CD14-positive monocyte (primary cell): ENCODE measurements around the gene SLC1A1. TPM values are rescaled to one million over a fixed set of nuclear protein-coding genes. Genes with fewer than 3 reads are reported as not detected.
A peak's percentile ranks its signal among the peaks of the same experiment; 100 is the strongest.

Experiments
- DNase-seq, 3 donors: peaks; one replicate each; pipeline ENCODE4 v3.0.0-alpha.2; 2011 to 2022
- H2AFZ ChIP-seq: 2 replicates; pipeline ENCODE4 v1.6.0; 2012; ENCODE audit warnings: mild to moderate bottlenecking, low read depth, low read length, inconsistent platforms; ENCODE audit not compliant: insufficient read depth, poor library complexity, severe bottlenecking
- H3K27ac ChIP-seq, 2 donors: 1 replicate in 1 of 2; 2 replicates in 1 of 2; pipeline ENCODE4 v1.5.1; 2012 to 2013; ENCODE audit warnings: low read length in 2 of 2, control low read depth in 1 of 2, inconsistent platforms in 1 of 2, low read depth in 1 of 2, mild to moderate bottlenecking in 1 of 2
- H3K27me3 ChIP-seq, 2 donors: one replicate each; pipeline versions ENCODE4 v1.6.0 to v1.6.1; 2011 to 2013; ENCODE audit warnings: low read length in 2 of 2; ENCODE audit not compliant: control insufficient read depth in 2 of 2, insufficient read depth in 2 of 2
- H3K36me3 ChIP-seq, 2 donors: replicated peaks in 1 of 2; 1 replicate in 1 of 2; 2 replicates in 1 of 2; pipeline versions ENCODE4 v1.5.1 to v1.6.1; 2012 to 2013; ENCODE audit warnings: low read length in 2 of 2, control low read depth in 1 of 2, inconsistent platforms in 1 of 2, mild to moderate bottlenecking in 1 of 2; ENCODE audit not compliant: insufficient read depth in 2 of 2, control insufficient read depth in 1 of 2
- H3K4me1 ChIP-seq, 2 donors: 1 replicate in 1 of 2; 2 replicates in 1 of 2; pipeline versions ENCODE4 v1.5.1 to v1.6.1; 2012 to 2013; ENCODE audit warnings: low read length in 2 of 2, control low read depth in 1 of 2, inconsistent platforms in 1 of 2, mild to moderate bottlenecking in 1 of 2, moderate library complexity in 1 of 2; ENCODE audit not compliant: insufficient read depth in 2 of 2, control insufficient read depth in 1 of 2
- H3K4me2 ChIP-seq: replicated peaks from 2 replicates; pipeline ENCODE3; 2012; ENCODE audit warnings: low read length, moderate library complexity, mild to moderate bottlenecking; ENCODE audit not compliant: poor library complexity, severe bottlenecking; ENCODE audit errors: extremely low read depth
- H3K4me3 ChIP-seq, 3 experiments: fragments of 200-600 bp in 1 of 3; sonication (generic) in 1 of 3; replicated peaks in 1 of 3; 1 replicate in 2 of 3; 2 replicates in 1 of 3; pipeline ENCODE4 v1.5.1; 2011 to 2013; ENCODE audit warnings: low read length in 3 of 3, mild to moderate bottlenecking in 3 of 3, control low read depth in 2 of 3, low read depth in 2 of 3, inconsistent platforms in 1 of 3, moderate library complexity in 1 of 3
- H3K79me2 ChIP-seq: 2 replicates; pipeline ENCODE4 v1.6.0; 2012; ENCODE audit warnings: mild to moderate bottlenecking, control low read depth, inconsistent platforms, low read length, moderate library complexity; ENCODE audit not compliant: insufficient read depth
- H3K9ac ChIP-seq: 2 replicates; pipeline ENCODE4 v1.6.0; 2017; ENCODE audit warnings: low read length, mild to moderate bottlenecking; ENCODE audit not compliant: insufficient read depth, poor library complexity, severe bottlenecking
- H3K9me3 ChIP-seq, 2 donors: replicated peaks in 1 of 2; 1 replicate in 1 of 2; 2 replicates in 1 of 2; pipeline versions ENCODE4 v1.5.1 to v1.6.1; 2012 to 2013; ENCODE audit warnings: low read length in 2 of 2, control low read depth in 1 of 2; ENCODE audit not compliant: control insufficient read depth in 1 of 2, insufficient read depth in 1 of 2
- H4K20me1 ChIP-seq: 2 replicates; pipeline ENCODE4 v1.6.0; 2012; ENCODE audit warnings: mild to moderate bottlenecking, low read length, control low read depth, moderate library complexity; ENCODE audit not compliant: insufficient read depth
- H3K27ac Mint-ChIP-seq, 7 donors: one replicate each; pipeline ENCODE4 v1.8.0; 2020; ENCODE audit warnings: mild to moderate bottlenecking in 7 of 7, mixed read lengths in 7 of 7, moderate library complexity in 6 of 7, inconsistent platforms in 2 of 7
- H3K27me3 Mint-ChIP-seq, 3 donors: one replicate each; pipeline ENCODE4 v1.8.0; 2021 to 2022; ENCODE audit warnings: low read depth in 3 of 3, mild to moderate bottlenecking in 3 of 3, mixed read lengths in 3 of 3, moderate library complexity in 3 of 3, inconsistent platforms in 1 of 3
- H3K36me3 Mint-ChIP-seq, 2 donors: one replicate each; pipeline ENCODE4 v1.8.0; 2020; ENCODE audit warnings: mixed read lengths in 2 of 2, inconsistent platforms in 1 of 2, mild to moderate bottlenecking in 1 of 2
- H3K4me1 Mint-ChIP-seq: one replicate; pipeline ENCODE4 v1.8.0; 2020; ENCODE audit warnings: mild to moderate bottlenecking, mixed read lengths
- H3K4me3 Mint-ChIP-seq, 2 donors: one replicate each; pipeline ENCODE4 v1.8.0; 2020; ENCODE audit warnings: mild to moderate bottlenecking in 2 of 2, mixed read lengths in 2 of 2, moderate library complexity in 1 of 2
- H3K9me3 Mint-ChIP-seq, 7 donors: one replicate each; pipeline ENCODE4 v1.8.0; 2020 to 2022; ENCODE audit warnings: mixed read lengths in 7 of 7, mild to moderate bottlenecking in 6 of 7, moderate library complexity in 6 of 7, inconsistent platforms in 2 of 7
- CTCF ChIP-seq: fragments of 200-600 bp; IDR thresholded peaks from one replicate; pipeline ENCODE4 v1.8.0; 2022; ENCODE audit warnings: antibody characterized with exemption, mild to moderate bottlenecking
- WGBS: methylation state at CpG from one replicate; pipeline ENCODE4 v1.1.5; 2013; ENCODE audit warnings: missing lambda C conversion rate; ENCODE audit not compliant: insufficient coverage; 5-methylcytosine and 5-hydroxymethylcytosine counted together
- intact Hi-C, 2 donors: fragments of 100-400 bp; cut with micrococcal nuclease; formaldehyde crosslinking; loops; one replicate each; pipeline versions ENCODE4 v1.15.0 to v1.15.1; 2023
- polyA plus RNA-seq, 3 donors: library from polyadenylated mRNA; depleted of rRNA in 1 of 3; unstranded in 2 of 3; stranded (reverse) in 1 of 3; fragments of 300-500 nt in 2 of 3; fragments of >200 nt in 1 of 3; fragmentation: Illumina TruSeq in 2 of 3; gene quantifications; 1 replicate in 2 of 3; 2 replicates in 1 of 3; pipeline ENCODE4 v1.2.3, GENCODE V29; 2012 to 2021

SLC1A1 gene
- polyA plus RNA-seq, 3 donors, result not detected

GRCh38 chr9:4563105-4563504 is 72.8 kb downstream of the SLC1A1 start:
- no peak overlapping the region for H3K4me3 ChIP-seq
- H3K4me1 Mint-ChIP-seq, result no peaks in the 10 kb centered on the region
- no peaks in the 10 kb centered on the region for H3K9me3 ChIP-seq
- no peaks in the 10 kb centered on the region for H3K36me3 ChIP-seq
- H2AFZ ChIP-seq, result no peak overlapping the region
- H3K27ac Mint-ChIP-seq, result no peak overlapping the region
- H3K4me3 Mint-ChIP-seq, result no peak overlapping the region
- no peaks in the 10 kb centered on the region for H4K20me1 ChIP-seq
- H3K79me2 ChIP-seq, result no peaks in the 10 kb centered on the region
- WGBS, result 60% methylated on average over 1 of the region's 2 CpGs
- H3K36me3 Mint-ChIP-seq, result no peaks in the 10 kb centered on the region
- TF ChIP-seq CTCF, result no peak
- H3K27me3 Mint-ChIP-seq, result peaks cover 0 to 1% (median under 1%) of the 10 kb centered on the region in 3 donors
- peaks cover 0 to 14% (median 5%) of the 10 kb centered on the region in 7 donors for H3K9me3 Mint-ChIP-seq
- no peaks in the 10 kb centered on the region for H3K27me3 ChIP-seq
- no peak overlapping the region for H3K27ac ChIP-seq
- no peak for DNase-seq
- intact Hi-C loops, result no loop called here
- H3K9ac ChIP-seq, result no peak overlapping the region
- H3K4me2 ChIP-seq, result no peak overlapping the region
- H3K4me1 ChIP-seq, result no peaks in the 10 kb centered on the region

- TF ChIP-seq CTCF, result no peak
- no peak overlapping the region for H3K27ac Mint-ChIP-seq
- Histone ChIP-seq H3K4me1 (no peaks in the 10 kb centered on the region), H3K4me2 (no peak overlapping the region), H3K27ac (no peak overlapping the region), H3K79me2 (no peaks in the 10 kb centered on the region), H2AFZ (no peak overlapping the region), H3K4me3 (no peak overlapping the region), H3K36me3 (no peaks in the 10 kb centered on the region), H3K27me3 (no peaks in the 10 kb centered on the region), H3K9ac (no peak overlapping the region), H3K9me3 (no peaks in the 10 kb centered on the region), H4K20me1 (no peaks in the 10 kb centered on the region)
- no peaks in the 10 kb centered on the region for H3K4me1 Mint-ChIP-seq
- no peak for DNase-seq
- intact Hi-C loops, result no loop called here
- WGBS, result no CpG with 5 or more reads among the region's 2 CpGs
- peak overlapping the region in 1 of 2 donors; percentile 1 for H3K4me3 Mint-ChIP-seq
- H3K36me3 Mint-ChIP-seq, result no peaks in the 10 kb centered on the region
- peaks cover 0 to 14% (median 5%) of the 10 kb centered on the region in 7 donors for H3K9me3 Mint-ChIP-seq
- peaks cover 1 to 3% (median 2%) of the 10 kb centered on the region in 3 donors for H3K27me3 Mint-ChIP-seq
These were observed 76.5 kb downstream of the SLC1A1 start for GRCh38 chr9:4566806-4567205.
